ENCODE data around the gene TTPAL.

- TF ChIP-seq ELF1 (IDR thresholded peaks at IDR 0.05; ENCODE audit: borderline replicate concordance, low read depth) (no peak), CTCF (IDR thresholded peaks at IDR 0.05 in 2 of 3, conservative IDR thresholded peaks at IDR 0.05 in 1 of 3; ENCODE audit: borderline replicate concordance in 1 of 3, insufficient read depth in 1 of 3, low read depth in 2 of 3, low read length in 2 of 3) (no peak), POLR2A (IDR thresholded peaks at IDR 0.05; ENCODE audit: borderline replicate concordance, extremely low read depth, insufficient read depth, insufficient read length) (no peak), EZH2 (IDR thresholded peaks at IDR 0.05) (no peak), ZFX (IDR thresholded peaks at IDR 0.05) (no peak), SIN3A (IDR thresholded peaks at IDR 0.05; ENCODE audit: low read depth) (no peak), TCF7L2 (IDR thresholded peaks at IDR 0.05; ENCODE audit: borderline replicate concordance, extremely low read depth, insufficient read depth, insufficient read length) (no peak), CEBPB (IDR thresholded peaks at IDR 0.05; ENCODE audit: low read depth) (no peak), REST (IDR thresholded peaks at IDR 0.05; ENCODE audit: low read depth) (no peak)
- TF ChIP-seq, protein P1, sequence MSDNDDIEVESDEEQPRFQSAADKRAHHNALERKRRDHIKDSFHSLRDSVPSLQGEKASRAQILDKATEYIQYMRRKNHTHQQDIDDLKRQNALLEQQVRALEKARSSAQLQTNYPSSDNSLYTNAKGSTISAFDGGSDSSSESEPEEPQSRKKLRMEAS (IDR thresholded peaks at IDR 0.05), result no peak
Measured at GRCh38 chr20:44449864-44450263, 25.8 kb upstream of the TTPAL start.

All from HCT116 (cell line).